ENCODE measurements around the gene ARHGEF3.

GRCh38 chr3:56787784-56788256 lies 13.9 kb downstream of the ARHGEF3 start:
- TF ChIP-seq CTCF (IDR thresholded peaks at IDR 0.05) (no peak), POLR2A (IDR thresholded peaks at IDR 0.05) (no peak)

All from lower leg skin (tissue), 3 donors.